T-cell (primary cell): ENCODE data around the gene OR2T6. TPM values are rescaled to one million over a fixed set of nuclear protein-coding genes. Genes with fewer than 3 reads are reported as not detected.

ENCODE experiments used
- ATAC-seq, 4 experiments: fragments of 200-7000 bp in 3 of 4; fragments of 150-1000 bp in 1 of 4; cut with Tn5 transposase; replicated peaks in 1 of 4; 1 replicate in 3 of 4; 2 replicates in 1 of 4; pipeline ENCODE4 v1.10.0; 2021; ENCODE audit warnings: moderate library complexity in 3 of 4, mild to moderate bottlenecking in 2 of 4, moderate number of reproducible peaks in 1 of 4
- CTCF ChIA-PET, 2 donors: fragments of 300-600 bp; sonication (Branson Sonifier 250); formaldehyde crosslinking; loops; one replicate each; lab custom pipeline; 2022; ENCODE audit warnings: antibody characterized with exemption in 2 of 2; lab: Charles Lee
- POLR2A ChIA-PET, 2 donors: fragments of 300-600 bp; sonication (Branson Sonifier 250); formaldehyde crosslinking; loops; one replicate each; lab custom pipeline; 2022; ENCODE audit warnings: antibody characterized with exemption in 2 of 2; lab: Charles Lee
- DNase-seq, 35 experiments: peaks; one replicate each; pipeline versions ENCODE4 v3.0.0 to v3.0.0-alpha.2; 2013 to 2023
- H3K27ac ChIP-seq: one replicate; pipeline ENCODE4 v1.5.1; 2013; ENCODE audit warnings: low read length
- H3K27me3 ChIP-seq, 2 experiments: replicated peaks in 1 of 2; 1 replicate in 1 of 2; 2 replicates in 1 of 2; pipeline versions ENCODE4 v1.6.1 to v1.7.0; 2013; ENCODE audit warnings: low read length in 1 of 2, mixed read lengths in 1 of 2; ENCODE audit not compliant: control insufficient read depth in 2 of 2, insufficient read depth in 2 of 2; ENCODE audit errors: extremely low read depth in 1 of 2
- H3K36me3 ChIP-seq, 2 donors: 1 replicate in 1 of 2; 2 replicates in 1 of 2; pipeline versions ENCODE4 v1.6.1 to v1.7.0; 2013; ENCODE audit warnings: low read length in 1 of 2; ENCODE audit not compliant: control insufficient read depth in 2 of 2, insufficient read depth in 1 of 2; ENCODE audit errors: extremely low read depth in 1 of 2
- H3K4me1 ChIP-seq, 2 experiments: 1 replicate in 1 of 2; 2 replicates in 1 of 2; pipeline versions ENCODE4 v1.6.1 to v1.7.0; 2013; ENCODE audit warnings: low read length in 2 of 2, mixed read lengths in 1 of 2; ENCODE audit not compliant: insufficient read depth in 2 of 2, control insufficient read depth in 1 of 2; ENCODE audit errors: extremely low read depth in 1 of 2
- H3K4me3 ChIP-seq, 2 donors: 1 replicate in 1 of 2; 2 replicates in 1 of 2; pipeline versions ENCODE4 v1.5.1 to v1.7.0; 2013; ENCODE audit warnings: mild to moderate bottlenecking in 2 of 2, low read length in 1 of 2, moderate library complexity in 1 of 2; ENCODE audit not compliant: control insufficient read depth in 1 of 2; ENCODE audit errors: extremely low read depth in 1 of 2
- H3K9me3 ChIP-seq: 2 replicates; pipeline ENCODE4 v1.7.0; 2013
- H3K27ac Mint-ChIP-seq, 2 donors: one replicate each; pipeline ENCODE4 v1.8.0; 2020 to 2021; ENCODE audit warnings: mild to moderate bottlenecking in 2 of 2, mixed read lengths in 2 of 2
- H3K27me3 Mint-ChIP-seq, 2 donors: one replicate each; pipeline ENCODE4 v1.8.0; 2021 to 2022; ENCODE audit warnings: mixed read lengths in 2 of 2
- H3K36me3 Mint-ChIP-seq: one replicate; pipeline ENCODE4 v1.8.0; 2021; ENCODE audit warnings: mixed read lengths
- H3K4me1 Mint-ChIP-seq, 3 donors: one replicate each; pipeline ENCODE4 v1.8.0; 2020 to 2022; ENCODE audit warnings: mixed read lengths in 3 of 3, mild to moderate bottlenecking in 1 of 3
- H3K4me3 Mint-ChIP-seq, 3 donors: one replicate each; pipeline ENCODE4 v1.8.0; 2020 to 2022; ENCODE audit warnings: mild to moderate bottlenecking in 3 of 3, mixed read lengths in 3 of 3, moderate library complexity in 3 of 3
- H3K9me3 Mint-ChIP-seq, 3 donors: one replicate each; pipeline ENCODE4 v1.8.0; 2020 to 2022; ENCODE audit warnings: mixed read lengths in 3 of 3
- WGBS: methylation state at CpG from one replicate; pipeline ENCODE4 v1.1.5; 2013; ENCODE audit warnings: missing lambda C conversion rate; ENCODE audit not compliant: insufficient coverage; 5-methylcytosine and 5-hydroxymethylcytosine counted together
- total RNA-seq, 35 experiments: library from RNA in 6 of 35; stranded (reverse) in 6 of 35; fragments of 120-200 nt in 1 of 35; gene quantifications; one replicate each; pipeline versions ENCODE4 v1.2.1 to v1.2.4 and lab custom pipeline; 2013 to 2026

The OR2T6 gene, protein sequence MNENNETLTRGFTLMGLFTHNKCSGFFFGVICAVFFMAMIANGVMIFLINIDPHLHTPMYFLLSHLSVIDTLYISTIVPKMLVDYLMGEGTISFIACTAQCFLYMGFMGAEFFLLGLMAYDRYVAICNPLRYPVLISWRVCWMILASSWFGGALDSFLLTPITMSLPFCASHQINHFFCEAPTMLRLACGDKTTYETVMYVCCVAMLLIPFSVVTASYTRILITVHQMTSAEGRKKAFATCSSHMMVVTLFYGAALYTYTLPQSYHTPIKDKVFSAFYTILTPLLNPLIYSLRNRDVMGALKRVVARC
- total RNA-seq (not detected), total RNA-seq (lab: John Stamatoyannopoulos, UW) (0 to 0.10 (median 0) reads per million in 29 experiments)
- total RNA-seq (2013), result not detected

DNA sequence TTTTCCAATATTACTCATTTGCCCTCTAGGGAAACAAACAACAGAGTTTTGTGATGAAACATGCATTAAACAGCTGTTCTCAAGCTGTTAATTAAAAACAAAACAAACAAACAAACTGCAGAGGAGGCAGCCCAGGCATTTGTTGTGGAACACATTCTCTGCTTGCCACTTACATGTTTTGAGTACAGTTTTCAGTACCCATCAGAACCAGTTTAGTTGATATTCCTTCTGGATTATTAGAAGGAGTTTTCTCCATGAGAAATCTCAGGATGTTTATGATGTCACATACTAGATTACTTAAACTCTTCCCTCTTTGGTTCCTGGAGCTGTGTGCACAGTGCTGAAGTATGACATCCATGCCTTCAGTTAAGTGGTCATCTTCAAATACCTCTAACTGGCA, at the start of gene OR2T6:
Gene OR2T6 (plus strand): TSS at position 301 of the 400 bp plus-strand sequence. CDS start 11,863 bp downstream, outside the sequence.
- Histone ChIP-seq H3K27ac (no peak within 1 kb of the TSS), H3K4me1 (no peaks in the 10 kb centered on the region), H3K27me3 (no peaks in the 10 kb centered on the region), H3K9me3 (no peaks in the 10 kb centered on the region), H3K4me3 (no peak within 1 kb of the TSS), H3K36me3 (no peaks in the 10 kb centered on the region)
- POLR2A ChIA-PET, result no interaction called here
- Mint-ChIP-seq H3K27ac (no peak within 1 kb of the TSS), H3K9me3 (no peaks in the 10 kb centered on the region), H3K4me3 (no peak within 1 kb of the TSS), H3K36me3 (no peaks in the 10 kb centered on the region), H3K4me1 (peaks cover 3 to 11% (median 10%) of the 10 kb centered on the region in 3 donors), H3K27me3 (no peaks in the 10 kb centered on the region)
- DNase-seq (no peak), ATAC-seq (no peak)
- CTCF ChIA-PET, result no interaction called here

DNA sequence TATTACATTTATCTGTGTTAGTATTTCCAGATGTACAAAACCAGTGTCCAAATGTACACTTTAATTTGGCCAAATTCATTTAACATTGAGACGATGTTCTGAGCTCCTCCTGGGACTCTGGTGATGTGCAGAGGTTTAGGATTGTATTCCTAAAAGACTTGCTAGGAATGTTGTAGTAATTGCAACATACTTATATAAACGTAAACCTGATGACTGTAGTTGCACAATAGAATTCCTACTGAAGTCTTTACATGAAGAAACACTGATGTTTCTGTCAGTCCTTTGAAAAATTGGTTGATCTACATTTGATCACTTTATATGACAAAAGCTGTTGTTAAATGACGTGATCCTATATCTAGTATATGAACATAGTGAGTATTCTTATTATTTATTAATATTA, 32.1 kb upstream of the OR2T6 start:
- H3K27ac Mint-ChIP-seq, result no peak overlapping the region
- ChIA-PET CTCF (no interaction called here), POLR2A (no interaction called here)
- no peaks in the 10 kb centered on the region for H3K36me3 Mint-ChIP-seq
- WGBS, result no CpG with 5 or more reads among the region's 3 CpGs
- DNase-seq (no peak), ATAC-seq (no peak)
- no peaks in the 10 kb centered on the region for H3K36me3 ChIP-seq
- H3K4me3 ChIP-seq, result no peak overlapping the region
- peaks cover 6% of the 10 kb centered on the region in 2 donors for H3K27me3 Mint-ChIP-seq
- no peak overlapping the region for H3K4me3 Mint-ChIP-seq
- no peaks in the 10 kb centered on the region for H3K27me3 ChIP-seq
- H3K4me1 ChIP-seq, result no peaks in the 10 kb centered on the region
- no peaks in the 10 kb centered on the region for H3K9me3 Mint-ChIP-seq
- no peak overlapping the region for H3K27ac ChIP-seq
- no peaks in the 10 kb centered on the region for H3K4me1 Mint-ChIP-seq
- no peaks in the 10 kb centered on the region for H3K9me3 ChIP-seq

DNA sequence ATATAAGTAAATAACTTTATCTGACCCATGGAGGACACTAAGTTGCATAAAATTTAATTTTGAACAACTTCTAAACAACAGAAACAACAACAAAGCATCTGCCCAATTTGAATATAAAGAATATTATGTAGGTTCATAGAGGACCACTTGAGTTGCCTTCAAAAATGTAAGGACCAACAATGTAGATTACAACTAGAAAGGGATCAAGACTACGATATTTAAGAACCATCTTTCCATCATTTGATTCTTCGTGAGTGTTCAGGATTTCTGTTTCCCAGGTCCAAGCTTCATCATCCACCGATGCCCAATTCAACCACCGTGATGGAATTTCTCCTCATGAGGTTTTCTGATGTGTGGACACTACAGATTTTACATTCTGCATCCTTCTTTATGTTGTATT, 27.1 kb upstream of the OR2T6 start, which contains the start of gene OR14C36:
Gene OR14C36 (plus strand): TSS at position 301 of the 400 bp plus-strand sequence. CDS start 0 bp downstream, at position 301.
- Mint-ChIP-seq H3K27ac (peak within 1 kb of the TSS in 1 of 2 donors; percentile 50), H3K9me3 (no peaks in the 10 kb centered on the region), H3K36me3 (no peaks in the 10 kb centered on the region), H3K4me3 (no peak within 1 kb of the TSS), H3K27me3 (peaks cover 15 to 17% of the 10 kb centered on the region in 2 donors), H3K4me1 (no peaks in the 10 kb centered on the region)
- DNase-seq (no peak), ATAC-seq (no peak)
- H3K9me3 ChIP-seq, result no peaks in the 10 kb centered on the region
- no peaks in the 10 kb centered on the region for H3K27me3 ChIP-seq
- no CpG with 5 or more reads among the region's 4 CpGs for WGBS
- no peak within 1 kb of the TSS for H3K4me3 ChIP-seq
- no peak within 1 kb of the TSS for H3K27ac ChIP-seq
- CTCF ChIA-PET, result no interaction called here
- H3K4me1 ChIP-seq, result no peaks in the 10 kb centered on the region
- H3K36me3 ChIP-seq, result no peaks in the 10 kb centered on the region
- POLR2A ChIA-PET, result no interaction called here

DNA sequence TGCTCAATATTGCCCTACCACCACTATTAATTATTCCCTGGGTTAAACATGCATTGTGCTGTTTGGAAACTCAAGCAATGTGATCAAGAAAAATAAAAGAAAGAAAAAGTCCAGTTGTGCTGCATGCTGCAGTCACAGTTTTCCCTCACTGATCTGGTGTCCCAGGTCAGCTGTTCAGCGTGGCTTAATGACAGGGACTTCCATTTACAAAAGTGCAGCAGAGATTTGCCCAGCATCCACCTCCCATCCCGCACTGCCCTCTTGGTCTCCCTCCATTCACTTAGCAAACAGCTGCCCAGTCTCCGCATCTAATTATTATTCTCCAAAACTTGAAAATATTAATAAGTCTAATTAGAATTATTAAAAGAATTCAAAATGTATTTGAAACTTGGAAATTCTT, 16.1 kb upstream of the OR2T6 start:
- WGBS, result 30% methylated on average over 2 of the region's 3 CpGs
- H3K4me3 ChIP-seq, result no peak overlapping the region
- no peaks in the 10 kb centered on the region for H3K9me3 ChIP-seq
- Mint-ChIP-seq H3K9me3 (no peaks in the 10 kb centered on the region), H3K4me1 (no peaks in the 10 kb centered on the region), H3K27ac (no peak overlapping the region), H3K27me3 (peaks cover 9 to 10% of the 10 kb centered on the region in 2 donors), H3K4me3 (no peak overlapping the region), H3K36me3 (no peaks in the 10 kb centered on the region)
- H3K4me1 ChIP-seq, result no peaks in the 10 kb centered on the region
- ChIA-PET CTCF (no interaction called here), POLR2A (no interaction called here)
- H3K27ac ChIP-seq, result no peak overlapping the region
- ATAC-seq (no peak), DNase-seq (no peak)
- peaks cover 0 to 2% of the 10 kb centered on the region in 2 experiments for H3K27me3 ChIP-seq
- no peaks in the 10 kb centered on the region for H3K36me3 ChIP-seq

DNA sequence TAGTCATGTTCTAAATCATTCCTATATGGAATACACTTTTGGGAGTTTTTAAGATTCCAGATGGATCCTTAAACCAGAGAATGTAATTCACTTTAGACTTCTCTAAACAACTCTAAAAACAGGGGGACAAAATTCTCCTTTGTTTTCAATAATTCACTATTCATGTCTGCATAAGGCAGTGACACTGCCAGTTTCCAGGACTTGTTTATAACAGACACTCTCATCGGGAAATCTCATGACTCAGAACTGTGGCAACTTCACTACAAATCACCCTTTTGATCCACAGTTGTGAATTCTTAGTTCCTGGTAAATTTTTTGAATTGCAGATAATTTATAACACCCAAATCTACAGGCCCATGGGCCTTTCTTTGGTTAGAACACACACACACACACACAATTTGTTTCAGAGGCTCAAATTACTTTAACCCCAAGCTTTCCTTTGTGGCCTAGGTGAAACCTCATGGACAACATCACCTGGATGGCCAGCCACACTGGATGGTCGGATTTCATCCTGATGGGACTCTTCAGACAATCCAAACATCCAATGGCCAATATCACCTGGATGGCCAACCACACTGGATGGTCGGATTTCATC, 14.3 kb upstream of the OR2T6 start, which contains the start of gene OR2T4:
Gene OR2T4 (plus strand): TSS at position 545 of the 595 bp plus-strand sequence. CDS start 0 bp downstream, at position 545.
- H3K27ac ChIP-seq, result no peak within 1 kb of the TSS
- POLR2A ChIA-PET, result no interaction called here
- H3K9me3 Mint-ChIP-seq, result peaks cover 0 to 3% (median 2%) of the 10 kb centered on the region in 3 donors
- no peaks in the 10 kb centered on the region for H3K9me3 ChIP-seq
- no peak within 1 kb of the TSS for H3K27ac Mint-ChIP-seq
- H3K4me3 ChIP-seq, result no peak within 1 kb of the TSS
- peaks cover 9 to 10% of the 10 kb centered on the region in 2 donors for H3K27me3 Mint-ChIP-seq
- WGBS, result no CpG with 5 or more reads among the region's 3 CpGs
- H3K36me3 Mint-ChIP-seq, result no peaks in the 10 kb centered on the region
- peaks cover 0 to 2% of the 10 kb centered on the region in 2 experiments for H3K27me3 ChIP-seq
- H3K4me3 Mint-ChIP-seq, result no peak within 1 kb of the TSS
- H3K4me1 Mint-ChIP-seq, result no peaks in the 10 kb centered on the region
- H3K36me3 ChIP-seq, result no peaks in the 10 kb centered on the region
- CTCF ChIA-PET, result no interaction called here
- no peak for DNase-seq
- H3K4me1 ChIP-seq, result no peaks in the 10 kb centered on the region
- no peak for ATAC-seq

DNA sequence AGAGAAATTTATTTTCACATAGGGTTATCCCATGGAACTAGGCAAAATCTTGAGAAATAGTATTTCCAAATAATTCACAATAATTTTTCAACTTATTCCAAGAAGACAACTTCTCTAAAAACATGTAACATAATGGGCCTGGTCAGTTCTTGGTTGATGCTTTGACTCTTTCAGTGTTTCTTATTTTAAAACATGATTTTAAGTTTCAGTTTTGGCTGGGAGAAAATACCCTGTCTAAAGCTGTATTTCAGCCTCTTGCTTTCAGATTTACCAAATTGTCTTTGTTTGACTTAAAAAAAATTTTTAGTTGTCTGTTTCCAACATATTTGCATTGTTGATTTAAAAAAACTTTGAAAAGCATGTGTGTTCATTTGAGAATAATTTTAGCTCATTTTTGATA, 8.9 kb upstream of the OR2T6 start:
- Mint-ChIP-seq H3K27me3 (peaks cover 10% of the 10 kb centered on the region in 2 donors), H3K9me3 (peaks cover 0 to 3% (median 2%) of the 10 kb centered on the region in 3 donors), H3K4me3 (no peak overlapping the region), H3K27ac (no peak overlapping the region), H3K36me3 (no peaks in the 10 kb centered on the region), H3K4me1 (no peaks in the 10 kb centered on the region)
- ATAC-seq (no peak), DNase-seq (no peak)
- Histone ChIP-seq H3K36me3 (no peaks in the 10 kb centered on the region), H3K27me3 (no peaks in the 10 kb centered on the region), H3K9me3 (no peaks in the 10 kb centered on the region), H3K4me3 (no peak overlapping the region), H3K4me1 (no peaks in the 10 kb centered on the region), H3K27ac (no peak overlapping the region)
- ChIA-PET CTCF (interaction anchor here in 1 of 2 donors (0.6 kb wide), 1 partner anchor 9 kb away, joined by 3 read pairs; no protein-coding TSS in a partner anchor), POLR2A (no interaction called here)
